Stomach (tissue), 4 donors: ENCODE results near the gene SLC25A42.

Source experiments
- EP300 ChIP-seq: sonication (generic); formaldehyde crosslinking; IDR thresholded peaks from one replicate; pipeline ENCODE4 v1.6.1; 2017; ENCODE audit warnings: antibody characterized with exemption
- POLR2AphosphoS5 ChIP-seq, 3 donors: sonication (generic); formaldehyde crosslinking; IDR thresholded peaks; one replicate each; pipeline ENCODE4 v1.6.1; 2016; ENCODE audit warnings: antibody characterized with exemption in 3 of 3

GRCh38 chr19:19113040-19113626 is 49.3 kb downstream of the SLC25A42 start:
- TF ChIP-seq EP300 (no peak), POLR2AphosphoS5 (IDR thresholded peaks at IDR 0.05) (no peak)
